GM18873 (cell line): Measurements from ENCODE around the gene JPH3.

ENCODE experiments used
- ATAC-seq: cut with Tn5 transposase; IDR thresholded peaks from one replicate; pipeline ENCODE4 v1.9.1; 2021; ENCODE audit warnings: mild to moderate bottlenecking, moderate library complexity, moderate number of reproducible peaks; ENCODE audit not compliant: unreplicated experiment, low FRiP score

The JPH3 gene

DNA sequence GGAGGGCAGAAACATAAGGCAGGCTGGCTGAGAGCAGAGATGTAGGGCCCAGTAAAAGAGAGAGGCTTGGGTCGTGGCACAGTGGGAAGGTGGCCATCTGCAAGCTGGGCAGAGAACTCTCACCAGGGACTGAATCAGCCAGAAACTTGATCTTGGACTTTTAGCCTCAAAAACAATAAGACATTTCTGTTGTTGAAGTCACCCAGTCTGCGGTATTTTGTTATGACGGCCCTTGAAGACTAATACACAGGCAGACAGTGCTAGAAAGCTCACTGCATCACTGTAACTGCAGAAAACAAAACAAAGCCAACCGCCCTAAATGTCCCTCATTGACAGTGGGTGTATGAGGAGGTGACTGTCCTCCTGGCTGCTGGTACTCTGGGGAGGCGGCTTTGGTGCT, 3.9 kb upstream of the JPH3 start:
- ATAC-seq, result no peak

DNA sequence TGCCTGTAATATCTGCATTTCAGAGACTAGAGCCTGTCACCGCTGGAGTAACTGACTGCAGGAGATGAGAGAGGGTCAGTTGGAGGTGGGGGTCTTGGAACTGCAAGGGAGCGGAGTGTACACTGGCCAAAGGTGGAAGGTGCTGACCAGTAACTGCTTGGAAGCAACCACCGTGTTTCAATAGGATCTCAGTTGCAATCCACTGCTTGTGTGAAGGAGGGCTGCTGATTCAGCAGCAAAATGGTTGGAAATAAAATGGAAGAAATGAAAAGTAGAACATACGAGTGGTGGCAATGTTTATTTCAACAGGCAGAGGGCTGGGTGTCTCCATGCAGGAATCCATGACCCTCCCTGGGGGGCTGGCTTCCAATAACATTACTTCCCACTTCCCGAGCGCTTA, 2.1 kb upstream of the JPH3 start:
- no peak for ATAC-seq

DNA sequence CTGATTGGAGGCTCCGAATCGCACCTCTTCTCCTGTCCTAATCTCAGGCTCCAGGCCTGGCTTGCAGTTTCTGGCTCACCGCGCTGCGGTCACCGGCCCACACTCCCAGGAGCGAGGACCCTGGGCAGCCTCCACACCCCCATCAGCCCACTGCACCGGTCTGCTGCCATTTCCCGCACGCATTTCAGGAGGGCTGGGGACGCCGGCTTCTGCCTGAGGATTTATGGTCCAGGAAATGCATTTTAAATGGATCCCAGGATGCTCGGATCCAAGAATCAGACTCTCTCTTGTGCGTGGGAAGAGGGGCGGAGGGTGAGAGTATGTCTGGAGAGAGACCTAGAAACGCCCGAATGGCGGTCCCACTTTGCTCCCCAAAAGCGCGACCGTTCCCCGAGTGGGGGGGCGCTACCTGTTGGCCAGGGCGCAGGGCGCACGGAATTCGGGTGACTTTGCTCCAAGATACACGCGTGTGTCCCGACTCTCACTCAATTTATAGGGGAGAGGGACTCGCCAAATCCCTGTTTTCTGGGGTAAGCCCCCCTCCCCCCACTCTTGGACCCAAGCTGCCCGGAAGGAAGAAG, 817 bp upstream of the JPH3 start:
- ATAC-seq, result no peak

- ATAC-seq, result no peak
These were observed 744 bp downstream of the JPH3 start for GRCh38 chr16:87602821-87603683.

- ATAC-seq, result no peak
These were observed 1.7 kb downstream of the JPH3 start for GRCh38 chr16:87603684-87604633.

- no peak for ATAC-seq
These were observed 2.4 kb downstream of the JPH3 start for GRCh38 chr16:87604634-87605111.

GRCh38 chr16:87607223-87607622, 4.9 kb downstream of the JPH3 start:
- no peak for ATAC-seq

GRCh38 chr16:87607871-87608270, 5.6 kb downstream of the JPH3 start:
- no peak for ATAC-seq

- ATAC-seq, result no peak
These were observed 6.2 kb downstream of the JPH3 start for GRCh38 chr16:87608400-87608985.

DNA sequence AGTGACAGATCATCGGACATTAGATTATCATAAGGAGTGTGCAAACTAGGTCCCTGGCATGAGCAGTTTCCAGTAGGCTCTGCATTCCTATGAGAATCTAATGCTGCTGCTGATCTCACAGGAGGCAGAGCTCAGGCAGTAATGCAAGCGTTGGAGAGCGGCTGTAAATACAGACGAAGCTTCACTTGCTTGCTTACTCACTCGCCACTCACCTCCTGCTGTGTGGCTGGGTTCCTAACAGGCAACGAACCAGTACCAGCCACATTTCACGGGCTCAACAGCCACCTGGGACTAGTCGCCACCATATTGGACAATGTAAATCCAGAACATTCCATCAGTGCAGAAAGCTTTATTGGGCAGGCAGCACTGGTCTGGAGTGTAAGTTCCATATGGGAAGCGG, 7.7 kb downstream of the JPH3 start:
- no peak for ATAC-seq

- ATAC-seq, result no peak
These were observed 9.1 kb downstream of the JPH3 start for GRCh38 chr16:87611456-87611855.

- ATAC-seq, result no peak
These were observed 11.7 kb downstream of the JPH3 start for GRCh38 chr16:87613961-87614360.

GRCh38 chr16:87615621-87616041, 13.3 kb downstream of the JPH3 start:
- no peak for ATAC-seq

DNA sequence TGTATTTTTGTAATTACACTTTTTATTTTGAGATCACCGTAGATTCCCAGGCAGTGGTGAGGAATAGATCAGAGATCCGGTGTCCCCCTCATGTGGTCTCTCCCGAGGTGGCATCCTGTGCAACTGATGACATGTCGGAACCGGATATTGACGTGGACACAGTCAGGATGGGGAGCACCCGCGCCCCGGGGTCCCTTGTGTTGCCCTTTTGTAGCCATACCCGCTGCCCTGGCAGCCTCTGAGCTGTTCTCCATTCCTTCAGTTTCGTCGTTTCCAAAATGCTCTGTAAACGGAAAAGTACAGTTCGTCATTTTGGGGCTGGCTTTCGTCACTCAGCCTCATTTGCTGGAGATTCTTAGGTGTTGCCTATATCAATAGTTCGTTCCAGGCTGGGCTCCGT, 14.2 kb downstream of the JPH3 start:
- no peak for ATAC-seq

DNA sequence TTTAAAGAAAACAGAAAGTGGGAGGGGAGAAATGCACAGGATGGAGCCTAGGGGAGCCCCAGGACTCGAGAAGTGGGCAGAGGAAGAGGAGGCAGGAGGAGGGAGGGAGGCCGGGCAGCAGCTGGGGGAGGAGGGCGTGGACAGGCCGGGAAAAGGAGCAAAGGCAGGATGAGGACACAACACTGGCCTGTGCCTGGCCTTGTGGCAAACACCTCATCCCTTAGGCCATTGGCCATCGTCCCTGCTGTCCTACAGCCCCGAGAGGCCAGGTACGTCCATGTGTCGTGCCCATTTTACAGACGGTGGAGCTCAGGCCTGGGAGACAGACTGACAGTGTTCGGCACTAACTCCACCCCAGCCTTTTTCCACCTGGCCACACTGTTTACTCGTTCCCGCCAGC, 15.9 kb downstream of the JPH3 start:
- no peak for ATAC-seq

GRCh38 chr16:87619360-87620200, 17.3 kb downstream of the JPH3 start:
- ATAC-seq, result no peak

- ATAC-seq, result no peak
These were observed 17.8 kb downstream of the JPH3 start for GRCh38 chr16:87620201-87620495.

- ATAC-seq, result no peak
These were observed 19.2 kb downstream of the JPH3 start for GRCh38 chr16:87621550-87621829.

GRCh38 chr16:87621976-87622713, 19.8 kb downstream of the JPH3 start:
- ATAC-seq, result no peak
